VCaP (cell line): ENCODE data around the gene TMEM132C.

Source experiments
- H3K27ac ChIP-seq: fragments of 450-650 bp; 2 replicates; pipeline ENCODE4 v1.5.1; 2017
- TF ChIP-seq, protein P1 (sequence below): fragments of 450-650 bp; conservative IDR thresholded peaks from 2 replicates; pipeline ENCODE4 v1.5.1; 2017; ENCODE audit warnings: mild to moderate bottlenecking, moderate library complexity

TMEM132C gene

DNA sequence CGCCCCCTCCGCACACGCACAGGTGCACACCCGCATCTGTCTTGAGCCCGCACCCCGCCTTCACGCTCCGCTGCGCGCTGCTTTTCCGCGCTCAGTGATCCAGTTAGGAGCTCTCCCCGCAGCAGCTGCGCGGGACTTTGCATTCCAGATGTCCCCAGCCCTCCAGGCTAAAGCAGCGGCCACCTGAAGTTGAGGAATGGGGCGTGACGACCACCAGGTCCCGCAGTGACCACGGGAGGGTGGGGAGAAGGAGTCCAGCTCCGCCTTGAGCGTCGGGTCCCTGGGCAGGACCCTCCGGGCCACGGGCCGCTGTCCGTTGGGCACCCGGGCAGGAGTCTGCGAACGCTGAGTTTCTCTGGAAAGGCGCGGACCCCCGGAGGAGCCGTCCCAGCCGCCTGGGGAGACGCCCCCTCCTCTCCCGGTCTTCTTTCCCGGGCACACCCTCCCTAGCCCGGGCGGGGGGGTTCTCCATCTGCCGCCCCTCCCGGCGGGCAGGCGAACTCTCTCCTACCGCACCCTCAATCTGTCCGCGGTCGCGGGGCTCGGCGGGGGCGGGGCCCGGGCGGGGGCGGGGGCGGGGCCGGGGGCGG, 334 bp upstream of the TMEM132C start:
- TF ChIP-seq, protein P1, sequence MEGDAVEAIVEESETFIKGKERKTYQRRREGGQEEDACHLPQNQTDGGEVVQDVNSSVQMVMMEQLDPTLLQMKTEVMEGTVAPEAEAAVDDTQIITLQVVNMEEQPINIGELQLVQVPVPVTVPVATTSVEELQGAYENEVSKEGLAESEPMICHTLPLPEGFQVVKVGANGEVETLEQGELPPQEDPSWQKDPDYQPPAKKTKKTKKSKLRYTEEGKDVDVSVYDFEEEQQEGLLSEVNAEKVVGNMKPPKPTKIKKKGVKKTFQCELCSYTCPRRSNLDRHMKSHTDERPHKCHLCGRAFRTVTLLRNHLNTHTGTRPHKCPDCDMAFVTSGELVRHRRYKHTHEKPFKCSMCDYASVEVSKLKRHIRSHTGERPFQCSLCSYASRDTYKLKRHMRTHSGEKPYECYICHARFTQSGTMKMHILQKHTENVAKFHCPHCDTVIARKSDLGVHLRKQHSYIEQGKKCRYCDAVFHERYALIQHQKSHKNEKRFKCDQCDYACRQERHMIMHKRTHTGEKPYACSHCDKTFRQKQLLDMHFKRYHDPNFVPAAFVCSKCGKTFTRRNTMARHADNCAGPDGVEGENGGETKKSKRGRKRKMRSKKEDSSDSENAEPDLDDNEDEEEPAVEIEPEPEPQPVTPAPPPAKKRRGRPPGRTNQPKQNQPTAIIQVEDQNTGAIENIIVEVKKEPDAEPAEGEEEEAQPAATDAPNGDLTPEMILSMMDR, result no peak
- no peak overlapping the region for H3K27ac ChIP-seq

GRCh38 chr12:128267651-128268378, 845 bp downstream of the TMEM132C start:
- no peak overlapping the region for H3K27ac ChIP-seq
- TF ChIP-seq, protein P1, result no peak

- TF ChIP-seq, protein P1, result no peak
- no peak overlapping the region for H3K27ac ChIP-seq
Measured at GRCh38 chr12:128268379-128268995, 1.5 kb downstream of the TMEM132C start.

- H3K27ac ChIP-seq, result no peak overlapping the region
- TF ChIP-seq, protein P1, result no peak
Measured at GRCh38 chr12:128269181-128269591, 2.2 kb downstream of the TMEM132C start.

- TF ChIP-seq, protein P1, result no peak
- H3K27ac ChIP-seq, result no peak overlapping the region
Measured at GRCh38 chr12:128276471-128276870, 9.5 kb downstream of the TMEM132C start.

GRCh38 chr12:128286970-128287369, 20.0 kb downstream of the TMEM132C start:
- TF ChIP-seq, protein P1, result no peak
- H3K27ac ChIP-seq, result no peak overlapping the region

GRCh38 chr12:128288357-128288756, 21.4 kb downstream of the TMEM132C start:
- no peak overlapping the region for H3K27ac ChIP-seq
- TF ChIP-seq, protein P1, result no peak
